Activated naive CD8-positive, alpha-beta T cell treated with anti-CD3 and anti-CD28 coated beads, Interleukin-2, amount 50 U/mL, for 24 hours (primary cell): ENCODE measurements around the gene ANK2.

ENCODE experiments used
- ATAC-seq: fragments of 150-1000 bp; cut with Tn5 transposase; one replicate; pipeline ENCODE4 v1.10.0; 2021
- DNase-seq: peaks from one replicate; pipeline ENCODE4 v3.0.0; 2021
- H3K27ac Mint-ChIP-seq: one replicate; pipeline ENCODE4 v1.8.0; 2021; ENCODE audit warnings: mild to moderate bottlenecking, mixed read lengths
- H3K27me3 Mint-ChIP-seq: one replicate; pipeline ENCODE4 v1.8.0; 2021; ENCODE audit warnings: mixed read lengths
- H3K36me3 Mint-ChIP-seq: one replicate; pipeline ENCODE4 v1.8.0; 2021; ENCODE audit warnings: low read depth, mixed read lengths
- H3K4me1 Mint-ChIP-seq: one replicate; pipeline ENCODE4 v1.8.0; 2021; ENCODE audit warnings: mixed read lengths
- H3K4me3 Mint-ChIP-seq: one replicate; pipeline ENCODE4 v1.8.0; 2021; ENCODE audit warnings: mild to moderate bottlenecking, moderate library complexity, mixed read lengths
- H3K9me3 Mint-ChIP-seq: one replicate; pipeline ENCODE4 v1.8.0; 2021; ENCODE audit warnings: mixed read lengths

Gene ANK2

DNA sequence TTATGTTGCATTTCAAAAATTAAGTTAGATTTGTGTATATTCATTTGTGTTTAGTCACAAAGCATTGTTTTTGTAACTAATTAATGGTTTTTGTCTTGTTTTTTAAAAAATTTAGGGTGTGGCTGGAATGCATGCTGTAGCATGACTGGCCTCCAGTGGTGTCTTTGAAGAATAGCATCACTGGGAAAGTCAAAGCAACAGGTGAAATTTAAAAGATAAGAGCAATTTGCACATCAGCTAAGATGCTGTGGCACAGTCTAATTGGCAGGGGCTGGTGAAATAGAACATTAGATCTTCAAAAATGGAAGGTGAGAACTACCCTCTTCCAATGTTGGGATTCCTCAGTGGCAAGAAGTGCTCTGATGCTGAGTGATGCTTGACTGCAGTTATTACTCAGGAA, 45.3 kb downstream of the ANK2 start:
- DNase-seq = no peak
- Mint-ChIP-seq H3K27ac (no peak overlapping the region), H3K4me3 (no peak overlapping the region), H3K27me3 (peaks cover 3% of the 10 kb centered on the region), H3K4me1 (no peaks in the 10 kb centered on the region), H3K36me3 (no peaks in the 10 kb centered on the region), H3K9me3 (no peaks in the 10 kb centered on the region)
- ATAC-seq = no peak

DNA sequence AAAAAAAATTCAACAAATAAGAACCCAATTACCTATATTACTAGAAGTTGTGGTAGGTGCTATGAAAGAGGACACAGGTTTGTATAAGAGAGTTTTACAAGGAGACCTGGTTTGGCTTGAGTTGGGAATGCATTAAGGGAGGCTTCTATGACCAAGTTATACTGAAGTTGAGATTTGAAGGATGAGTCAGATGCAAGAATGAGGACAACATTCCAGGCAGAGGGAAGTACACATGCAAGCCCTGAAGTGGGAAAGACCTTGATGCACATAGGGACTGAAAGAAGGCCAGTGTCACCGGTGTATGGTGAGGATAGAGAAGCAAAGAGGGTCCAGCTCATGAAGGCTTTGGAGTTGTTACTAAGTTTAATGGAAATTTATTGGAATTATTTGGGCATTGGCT, 52.2 kb downstream of the ANK2 start:
- no peak for ATAC-seq
- Mint-ChIP-seq H3K4me1 (no peaks in the 10 kb centered on the region), H3K36me3 (no peaks in the 10 kb centered on the region), H3K27me3 (peaks cover 2% of the 10 kb centered on the region), H3K9me3 (no peaks in the 10 kb centered on the region), H3K27ac (no peak overlapping the region), H3K4me3 (no peak overlapping the region)
- DNase-seq = no peak

GRCh38 chr4:113103556-113103955, 54.1 kb downstream of the ANK2 start:
- Mint-ChIP-seq H3K27ac (no peak overlapping the region), H3K36me3 (no peaks in the 10 kb centered on the region), H3K4me3 (no peak overlapping the region), H3K4me1 (no peaks in the 10 kb centered on the region), H3K27me3 (peaks cover 2% of the 10 kb centered on the region), H3K9me3 (no peaks in the 10 kb centered on the region)
- ATAC-seq (no peak), DNase-seq (no peak)

DNA sequence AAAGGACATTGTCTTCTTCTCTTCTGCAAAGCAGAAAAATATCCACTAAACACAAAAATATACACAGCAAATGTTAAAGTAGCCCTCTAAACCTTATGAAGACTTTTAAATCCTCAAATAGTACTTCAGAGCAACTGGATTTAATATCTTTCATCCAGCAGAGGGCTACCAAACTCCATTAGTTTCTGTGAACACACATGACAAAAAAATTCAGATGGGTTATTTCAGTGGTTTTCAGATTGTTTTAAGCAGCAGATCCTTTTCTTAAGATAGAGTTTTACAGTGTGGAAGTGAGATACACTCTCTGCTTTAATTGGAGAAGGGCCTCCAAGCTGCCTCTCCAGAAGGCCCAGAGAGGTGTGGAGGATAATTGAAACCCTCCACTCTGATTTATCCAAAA, 56.7 kb downstream of the ANK2 start:
- Mint-ChIP-seq H3K9me3 (no peaks in the 10 kb centered on the region), H3K27ac (no peak overlapping the region), H3K4me1 (no peaks in the 10 kb centered on the region), H3K27me3 (peaks cover 2% of the 10 kb centered on the region), H3K36me3 (no peaks in the 10 kb centered on the region), H3K4me3 (no peak overlapping the region)
- no peak for ATAC-seq
- no peak for DNase-seq

GRCh38 chr4:113109106-113109718, 59.8 kb downstream of the ANK2 start:
- H3K4me3 Mint-ChIP-seq = no peak overlapping the region
- H3K36me3 Mint-ChIP-seq = no peaks in the 10 kb centered on the region
- ATAC-seq (no peak), DNase-seq (no peak)
- no peak overlapping the region for H3K27ac Mint-ChIP-seq
- no peaks in the 10 kb centered on the region for H3K9me3 Mint-ChIP-seq
- no peaks in the 10 kb centered on the region for H3K4me1 Mint-ChIP-seq
- H3K27me3 Mint-ChIP-seq = peaks cover 2% of the 10 kb centered on the region

GRCh38 chr4:113112338-113112978, 63.0 kb downstream of the ANK2 start:
- H3K4me1 Mint-ChIP-seq = no peaks in the 10 kb centered on the region
- no peaks in the 10 kb centered on the region for H3K27me3 Mint-ChIP-seq
- H3K9me3 Mint-ChIP-seq = no peaks in the 10 kb centered on the region
- H3K4me3 Mint-ChIP-seq = no peak overlapping the region
- no peaks in the 10 kb centered on the region for H3K36me3 Mint-ChIP-seq
- no peak overlapping the region for H3K27ac Mint-ChIP-seq
- DNase-seq = no peak
- ATAC-seq = no peak

- Mint-ChIP-seq H3K4me1 (no peaks in the 10 kb centered on the region), H3K36me3 (no peaks in the 10 kb centered on the region), H3K27ac (no peak overlapping the region), H3K9me3 (no peaks in the 10 kb centered on the region), H3K4me3 (no peak overlapping the region), H3K27me3 (no peaks in the 10 kb centered on the region)
- no peak for DNase-seq
- ATAC-seq = no peak
Measured at GRCh38 chr4:113113151-113113550, 63.7 kb downstream of the ANK2 start.

DNA sequence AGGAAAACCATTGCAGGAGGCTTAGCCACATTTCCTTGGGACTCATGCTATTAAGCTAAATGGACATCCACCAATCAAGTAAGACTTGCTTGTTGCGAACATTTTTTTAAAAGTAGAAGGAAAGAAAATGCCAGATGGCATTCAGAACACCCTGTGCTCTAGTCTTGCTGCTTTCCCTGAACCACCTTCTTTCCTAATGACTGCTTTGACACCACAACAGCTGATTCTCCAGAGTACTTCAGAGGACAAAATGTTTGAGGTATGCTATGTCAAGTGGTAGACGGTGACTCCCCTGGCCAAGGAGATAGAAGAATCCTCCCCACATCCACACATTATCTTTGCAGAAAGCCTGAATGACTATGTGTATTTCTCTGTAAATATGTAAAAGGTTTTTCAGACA, 65.4 kb downstream of the ANK2 start:
- H3K27ac Mint-ChIP-seq = no peak overlapping the region
- no peak for ATAC-seq
- H3K4me1 Mint-ChIP-seq = no peaks in the 10 kb centered on the region

GRCh38 chr4:113116414-113117357, 67.2 kb downstream of the ANK2 start:
- Mint-ChIP-seq H3K9me3 (no peaks in the 10 kb centered on the region), H3K36me3 (no peaks in the 10 kb centered on the region), H3K4me1 (no peaks in the 10 kb centered on the region), H3K27ac (no peak overlapping the region), H3K27me3 (no peaks in the 10 kb centered on the region), H3K4me3 (no peak overlapping the region)
- DNase-seq (no peak), ATAC-seq (peak; percentile 24)

More for the DNA sequence above, 65.4 kb downstream of the ANK2 start:
- Mint-ChIP-seq H3K27me3 (no peaks in the 10 kb centered on the region), H3K9me3 (no peaks in the 10 kb centered on the region), H3K4me3 (no peak overlapping the region), H3K36me3 (no peaks in the 10 kb centered on the region)
- no peak for DNase-seq

GRCh38 chr4:113117358-113117702, 67.9 kb downstream of the ANK2 start:
- Mint-ChIP-seq H3K9me3 (no peaks in the 10 kb centered on the region), H3K27ac (no peak overlapping the region), H3K27me3 (no peaks in the 10 kb centered on the region), H3K36me3 (no peaks in the 10 kb centered on the region), H3K4me1 (no peaks in the 10 kb centered on the region), H3K4me3 (no peak overlapping the region)
- DNase-seq (no peak), ATAC-seq (no peak)

GRCh38 chr4:113122066-113122465, 72.6 kb downstream of the ANK2 start:
- Mint-ChIP-seq H3K4me1 (no peaks in the 10 kb centered on the region), H3K36me3 (no peaks in the 10 kb centered on the region), H3K27ac (no peak overlapping the region), H3K9me3 (no peaks in the 10 kb centered on the region), H3K27me3 (no peaks in the 10 kb centered on the region), H3K4me3 (no peak overlapping the region)
- ATAC-seq (no peak), DNase-seq (no peak)

- Mint-ChIP-seq H3K4me3 (no peak overlapping the region), H3K27ac (no peak overlapping the region), H3K27me3 (no peaks in the 10 kb centered on the region), H3K9me3 (no peaks in the 10 kb centered on the region), H3K36me3 (no peaks in the 10 kb centered on the region), H3K4me1 (no peaks in the 10 kb centered on the region)
- ATAC-seq = no peak
- DNase-seq = no peak
Measured at GRCh38 chr4:113125418-113125817, 76.0 kb downstream of the ANK2 start.

- H3K36me3 Mint-ChIP-seq = no peaks in the 10 kb centered on the region
- no peak overlapping the region for H3K4me3 Mint-ChIP-seq
- H3K9me3 Mint-ChIP-seq = no peaks in the 10 kb centered on the region
Measured at GRCh38 chr4:113131136-113131535, 81.7 kb downstream of the ANK2 start.

DNA sequence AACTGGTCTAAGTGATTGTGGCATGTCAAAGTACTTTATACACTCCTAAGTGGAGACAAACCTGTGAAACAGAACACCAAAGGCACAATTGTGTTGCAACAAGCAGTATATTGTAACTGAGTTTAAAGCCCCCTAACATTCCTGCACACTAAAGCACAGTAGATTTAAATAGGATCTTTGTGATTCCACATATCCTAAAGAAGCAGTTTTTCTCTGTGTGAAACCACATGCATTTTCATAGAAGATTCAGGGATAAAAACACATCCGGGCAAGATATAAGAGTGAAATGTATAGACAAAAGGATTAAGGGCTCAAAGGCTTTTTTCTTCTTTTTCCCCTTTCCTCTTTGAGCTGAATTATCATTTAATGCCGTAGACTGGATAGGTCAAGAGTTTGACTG, 82.2 kb downstream of the ANK2 start:
- Mint-ChIP-seq H3K27ac (no peak overlapping the region), H3K4me3 (no peak overlapping the region), H3K36me3 (no peaks in the 10 kb centered on the region), H3K27me3 (peaks cover 3% of the 10 kb centered on the region), H3K4me1 (no peaks in the 10 kb centered on the region), H3K9me3 (no peaks in the 10 kb centered on the region)
- ATAC-seq (no peak), DNase-seq (no peak)

More at GRCh38 chr4:113131136-113131535, 81.7 kb downstream of the ANK2 start:
- DNase-seq (no peak), ATAC-seq (no peak)
- no peaks in the 10 kb centered on the region for H3K4me1 Mint-ChIP-seq
- H3K27me3 Mint-ChIP-seq = peaks cover 3% of the 10 kb centered on the region
- H3K27ac Mint-ChIP-seq = no peak overlapping the region

- H3K36me3 Mint-ChIP-seq = no peaks in the 10 kb centered on the region
- H3K9me3 Mint-ChIP-seq = no peaks in the 10 kb centered on the region
- no peaks in the 10 kb centered on the region for H3K27me3 Mint-ChIP-seq
- no peak for ATAC-seq
- peaks cover under 1% of the 10 kb centered on the region for H3K4me1 Mint-ChIP-seq
- no peak overlapping the region for H3K27ac Mint-ChIP-seq
- H3K4me3 Mint-ChIP-seq = no peak overlapping the region
- DNase-seq = no peak
Measured at GRCh38 chr4:113141901-113142346, 92.5 kb downstream of the ANK2 start.
